Measurements from ENCODE around the gene FGF4. TPM values are rescaled to one million over a fixed set of nuclear protein-coding genes. Genes with fewer than 3 reads are reported as not detected.

FGF4 gene
- polyA plus RNA-seq, 3 donors = not detected

DNA sequence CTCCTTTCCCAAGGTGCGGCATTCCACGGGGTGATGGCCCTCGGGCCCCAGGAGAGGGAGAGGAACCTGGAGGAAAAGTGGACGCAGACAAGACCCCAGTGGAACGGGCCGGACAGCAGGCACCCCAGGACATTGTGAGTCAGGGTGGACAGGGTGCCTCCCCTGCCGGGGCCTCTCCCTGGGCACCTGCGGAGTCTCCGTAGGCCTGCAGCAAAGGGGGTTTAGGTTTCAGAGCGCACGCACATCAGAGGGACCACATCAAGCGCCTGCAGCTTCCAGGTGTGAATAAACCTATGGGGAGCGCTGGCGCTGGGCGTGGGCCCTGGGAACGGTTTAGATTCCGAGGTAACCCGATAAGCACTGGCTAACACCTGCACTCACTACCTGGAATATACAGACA lies 48.7 kb downstream of the FGF4 start:
- no peak for DNase-seq

DNA sequence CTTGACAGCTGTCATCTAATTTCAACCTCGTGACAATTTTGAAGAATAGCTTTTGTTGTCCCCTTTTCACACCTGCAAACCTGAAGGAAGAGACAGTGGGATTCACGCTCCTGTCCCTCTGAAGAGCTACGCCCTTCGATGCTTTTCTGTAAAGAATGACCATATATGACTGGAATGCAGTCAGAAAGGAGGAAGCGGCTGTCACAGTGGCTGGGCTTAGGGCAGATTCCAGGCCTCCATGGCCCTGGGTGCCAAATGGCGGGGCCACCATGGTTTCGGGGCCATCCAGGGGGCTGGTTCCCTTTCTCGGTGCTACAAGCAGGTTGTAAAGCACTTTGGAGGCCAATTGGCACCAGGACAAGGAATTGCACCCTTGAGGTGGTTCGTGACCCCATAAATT lies 49.1 kb downstream of the FGF4 start:
- no peak for DNase-seq

DNA sequence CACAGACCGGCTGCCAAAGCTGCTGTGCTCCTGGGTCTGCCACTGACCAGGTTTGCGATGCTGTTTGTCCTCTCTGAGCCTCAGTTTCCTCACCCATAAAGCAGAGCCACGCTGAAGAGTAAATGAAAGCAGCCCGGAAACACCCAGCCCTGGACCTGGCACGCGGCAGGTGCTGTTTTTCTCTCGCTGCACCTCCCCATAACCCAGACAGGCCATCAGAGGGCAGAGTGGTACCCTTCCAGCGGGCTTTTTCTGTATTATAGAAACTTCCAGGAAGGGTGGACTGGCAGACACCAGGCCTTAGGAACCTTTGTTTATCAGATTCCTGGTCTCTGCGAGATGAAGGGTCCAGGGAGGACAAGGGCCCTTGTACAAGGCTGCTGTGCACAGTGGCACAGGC lies 53.4 kb downstream of the FGF4 start:
- DNase-seq = no peak

DNA sequence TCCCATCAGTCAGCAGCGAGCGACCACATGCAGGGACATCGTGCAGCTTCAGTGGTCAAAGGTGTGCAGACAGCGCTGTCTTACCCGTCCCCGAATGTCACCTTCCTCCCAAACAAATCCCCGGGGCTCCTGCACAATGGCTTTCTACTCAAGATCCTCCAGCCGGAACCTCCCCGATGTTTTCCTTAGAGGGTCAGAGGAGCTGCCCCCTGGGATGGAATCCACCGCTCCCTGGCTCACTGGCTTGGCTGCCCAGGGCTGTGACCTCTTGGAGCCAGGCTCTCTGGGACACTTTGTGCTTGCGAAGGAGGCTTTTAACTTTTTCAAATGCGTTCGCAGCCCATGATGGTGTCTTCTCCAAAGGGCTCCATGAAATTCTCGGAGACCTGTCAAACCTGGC lies 54.0 kb downstream of the FGF4 start:
- no peak for DNase-seq

Other genes with a start within 250 kb of the FGF4 start
- gene CCND1, start 134.2 kb downstream of the FGF4 start, polyA plus RNA-seq (ENCODE audit: insufficient read length in 3 of 3) = 100 to 1,000 TPM; 153 to 167 (median 157) TPM
- 10 to 100 TPM; 26.6 to 41.4 (median 34.1) TPM for gene LTO1, start 100.0 kb downstream of the FGF4 start, polyA plus RNA-seq (ENCODE audit: insufficient read length in 3 of 3)
- gene FGF19, start 71.3 kb downstream of the FGF4 start, polyA plus RNA-seq (ENCODE audit: insufficient read length in 3 of 3) = 1 to 10 TPM in 2 of 3 donors, under 1 TPM in 1; 0.34 to 1.1 (median 1.1) TPM
- under 1 TPM in 1 of 3 donors, not detected in 2; 0.10 TPM for gene FGF3, start 44.1 kb upstream of the FGF4 start, polyA plus RNA-seq (ENCODE audit: insufficient read length in 3 of 3)